ENCODE results near the gene DDX28. TPM values are rescaled to one million over a fixed set of nuclear protein-coding genes. Genes with fewer than 3 reads are reported as not detected.
A peak's percentile ranks its signal among the peaks of the same experiment; 100 is the strongest.

Gene DDX28
- total and polyA plus RNA-seq, 9 of the 15 experiments (the other 6 are each of a cell fraction or from before 2014, with no cell fraction given): 2.8 to 24.5 (median 15.9) TPM

GRCh38 chr16:68035227-68035626 lies 12.2 kb upstream of the DDX28 start (continued):
- TF ChIP-seq, protein P1, sequence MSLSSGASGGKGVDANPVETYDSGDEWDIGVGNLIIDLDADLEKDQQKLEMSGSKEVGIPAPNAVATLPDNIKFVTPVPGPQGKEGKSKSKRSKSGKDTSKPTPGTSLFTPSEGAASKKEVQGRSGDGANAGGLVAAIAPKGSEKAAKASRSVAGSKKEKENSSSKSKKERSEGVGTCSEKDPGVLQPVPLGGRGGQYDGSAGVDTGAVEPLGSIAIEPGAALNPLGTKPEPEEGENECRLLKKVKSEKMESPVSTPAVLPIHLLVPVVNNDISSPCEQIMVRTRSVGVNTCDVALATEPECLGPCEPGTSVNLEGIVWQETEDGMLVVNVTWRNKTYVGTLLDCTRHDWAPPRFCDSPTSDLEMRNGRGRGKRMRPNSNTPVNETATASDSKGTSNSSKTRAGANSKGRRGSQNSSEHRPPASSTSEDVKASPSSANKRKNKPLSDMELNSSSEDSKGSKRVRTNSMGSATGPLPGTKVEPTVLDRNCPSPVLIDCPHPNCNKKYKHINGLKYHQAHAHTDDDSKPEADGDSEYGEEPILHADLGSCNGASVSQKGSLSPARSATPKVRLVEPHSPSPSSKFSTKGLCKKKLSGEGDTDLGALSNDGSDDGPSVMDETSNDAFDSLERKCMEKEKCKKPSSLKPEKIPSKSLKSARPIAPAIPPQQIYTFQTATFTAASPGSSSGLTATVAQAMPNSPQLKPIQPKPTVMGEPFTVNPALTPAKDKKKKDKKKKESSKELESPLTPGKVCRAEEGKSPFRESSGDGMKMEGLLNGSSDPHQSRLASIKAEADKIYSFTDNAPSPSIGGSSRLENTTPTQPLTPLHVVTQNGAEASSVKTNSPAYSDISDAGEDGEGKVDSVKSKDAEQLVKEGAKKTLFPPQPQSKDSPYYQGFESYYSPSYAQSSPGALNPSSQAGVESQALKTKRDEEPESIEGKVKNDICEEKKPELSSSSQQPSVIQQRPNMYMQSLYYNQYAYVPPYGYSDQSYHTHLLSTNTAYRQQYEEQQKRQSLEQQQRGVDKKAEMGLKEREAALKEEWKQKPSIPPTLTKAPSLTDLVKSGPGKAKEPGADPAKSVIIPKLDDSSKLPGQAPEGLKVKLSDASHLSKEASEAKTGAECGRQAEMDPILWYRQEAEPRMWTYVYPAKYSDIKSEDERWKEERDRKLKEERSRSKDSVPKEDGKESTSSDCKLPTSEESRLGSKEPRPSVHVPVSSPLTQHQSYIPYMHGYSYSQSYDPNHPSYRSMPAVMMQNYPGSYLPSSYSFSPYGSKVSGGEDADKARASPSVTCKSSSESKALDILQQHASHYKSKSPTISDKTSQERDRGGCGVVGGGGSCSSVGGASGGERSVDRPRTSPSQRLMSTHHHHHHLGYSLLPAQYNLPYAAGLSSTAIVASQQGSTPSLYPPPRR (CRISPR knock-in tag; IDR thresholded peaks at IDR 0.05; ENCODE audit: borderline replicate concordance): no peak
- TF ChIP-seq ZNF586 (CRISPR knock-in tag; conservative IDR thresholded peaks at IDR 0.05) (no peak), ZNF407 (IDR thresholded peaks at IDR 0.05; ENCODE audit: low read depth) (no peak), ATF1 (CRISPR knock-in tag; IDR thresholded peaks at IDR 0.05) (no peak), ATF1 (tag; IDR thresholded peaks at IDR 0.05) (0 out of 2 replicates have a peak, but pooled peaks have one; percentile 14), ZFP30 (CRISPR knock-in tag; IDR thresholded peaks at IDR 0.05; ENCODE audit: borderline replicate concordance) (no peak), ZNF146 (CRISPR knock-in tag; IDR thresholded peaks at IDR 0.05; ENCODE audit: unreplicated experiment) (no peak), NCOA1 (IDR thresholded peaks at IDR 0.05; ENCODE audit: low read depth) (no peak), ZNF282 (CRISPR knock-in tag; IDR thresholded peaks at IDR 0.05) (no peak)
- TF ChIP-seq, protein P2, sequence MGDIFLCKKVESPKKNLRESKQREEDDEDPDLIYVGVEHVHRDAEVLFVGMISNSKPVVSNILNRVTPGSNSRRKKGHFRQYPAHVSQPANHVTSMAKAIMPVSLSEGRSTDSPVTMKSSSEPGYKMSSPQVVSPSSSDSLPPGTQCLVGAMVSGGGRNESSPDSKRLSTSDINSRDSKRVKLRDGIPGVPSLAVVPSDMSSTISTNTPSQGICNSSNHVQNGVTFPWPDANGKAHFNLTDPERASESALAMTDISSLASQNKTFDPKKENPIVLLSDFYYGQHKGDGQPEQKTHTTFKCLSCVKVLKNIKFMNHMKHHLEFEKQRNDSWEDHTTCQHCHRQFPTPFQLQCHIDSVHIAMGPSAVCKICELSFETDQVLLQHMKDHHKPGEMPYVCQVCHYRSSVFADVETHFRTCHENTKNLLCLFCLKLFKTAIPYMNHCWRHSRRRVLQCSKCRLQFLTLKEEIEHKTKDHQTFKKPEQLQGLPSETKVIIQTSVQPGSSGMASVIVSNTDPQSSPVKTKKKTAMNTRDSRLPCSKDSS (IDR thresholded peaks at IDR 0.05; ENCODE audit: low read depth, partially characterized antibody): no peak
- TF ChIP-seq, protein P3, sequence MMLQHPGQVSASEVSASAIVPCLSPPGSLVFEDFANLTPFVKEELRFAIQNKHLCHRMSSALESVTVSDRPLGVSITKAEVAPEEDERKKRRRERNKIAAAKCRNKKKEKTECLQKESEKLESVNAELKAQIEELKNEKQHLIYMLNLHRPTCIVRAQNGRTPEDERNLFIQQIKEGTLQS (IDR thresholded peaks at IDR 0.05): peak; percentile 19; the same call in 1 of the 2 replicates
- TF ChIP-seq, protein P3 (CRISPR knock-in tag; conservative IDR thresholded peaks at IDR 0.05): no peak

All from K562 (cell line).